ENCODE results near the gene CHURC1. TPM values are rescaled to one million over a fixed set of nuclear protein-coding genes. Genes with fewer than 3 reads are reported as not detected.

CHURC1 gene
- total RNA-seq, 2 donors from 2014 or later: 29.1 to 43.2 TPM

DNA sequence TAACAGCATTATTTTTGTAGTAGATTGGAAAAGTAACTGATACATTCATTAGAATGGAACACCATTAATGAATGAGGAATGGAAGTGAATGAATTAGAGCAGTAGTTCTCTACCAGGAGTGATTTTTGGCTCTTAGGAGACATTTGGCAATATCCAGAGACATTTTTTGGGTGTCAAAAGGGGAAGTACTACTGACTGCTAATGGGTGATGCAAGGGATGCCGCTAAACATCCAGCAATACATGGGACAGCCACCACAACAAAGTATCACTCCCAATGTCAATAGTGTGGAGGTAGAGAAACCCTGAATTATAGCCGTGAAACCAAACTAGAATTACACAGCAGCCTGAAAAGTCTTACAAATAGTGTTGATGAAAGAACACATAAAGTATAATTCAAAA lies 1.5 kb downstream of the CHURC1 start:
- Histone ChIP-seq H3K9me3 (no peaks in the 10 kb centered on the region), H3K4me1 (peaks cover 19% of the 10 kb centered on the region), H3K27me3 (no peaks in the 10 kb centered on the region), H3K4me3 (no peak overlapping the region), H3K27ac (no peak overlapping the region), H3K36me3 (replicated peaks in 1 of 2; ENCODE audit: insufficient read depth in 1 of 2, low read depth in 2 of 2) (no peaks in the 10 kb centered on the region)
- intact Hi-C loops (cut with DNase I): no loop called here
- TF ChIP-seq, protein P1, sequence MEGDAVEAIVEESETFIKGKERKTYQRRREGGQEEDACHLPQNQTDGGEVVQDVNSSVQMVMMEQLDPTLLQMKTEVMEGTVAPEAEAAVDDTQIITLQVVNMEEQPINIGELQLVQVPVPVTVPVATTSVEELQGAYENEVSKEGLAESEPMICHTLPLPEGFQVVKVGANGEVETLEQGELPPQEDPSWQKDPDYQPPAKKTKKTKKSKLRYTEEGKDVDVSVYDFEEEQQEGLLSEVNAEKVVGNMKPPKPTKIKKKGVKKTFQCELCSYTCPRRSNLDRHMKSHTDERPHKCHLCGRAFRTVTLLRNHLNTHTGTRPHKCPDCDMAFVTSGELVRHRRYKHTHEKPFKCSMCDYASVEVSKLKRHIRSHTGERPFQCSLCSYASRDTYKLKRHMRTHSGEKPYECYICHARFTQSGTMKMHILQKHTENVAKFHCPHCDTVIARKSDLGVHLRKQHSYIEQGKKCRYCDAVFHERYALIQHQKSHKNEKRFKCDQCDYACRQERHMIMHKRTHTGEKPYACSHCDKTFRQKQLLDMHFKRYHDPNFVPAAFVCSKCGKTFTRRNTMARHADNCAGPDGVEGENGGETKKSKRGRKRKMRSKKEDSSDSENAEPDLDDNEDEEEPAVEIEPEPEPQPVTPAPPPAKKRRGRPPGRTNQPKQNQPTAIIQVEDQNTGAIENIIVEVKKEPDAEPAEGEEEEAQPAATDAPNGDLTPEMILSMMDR (IDR thresholded peaks at IDR 0.05): no peak
- no peak for TF ChIP-seq POLR2A (IDR thresholded peaks at IDR 0.05)
- ATAC-seq: no peak
- DNase-seq: no peak
- WGBS, 2 donors: 75 to 91% methylated on average over 2 of the region's 2 CpGs

DNA sequence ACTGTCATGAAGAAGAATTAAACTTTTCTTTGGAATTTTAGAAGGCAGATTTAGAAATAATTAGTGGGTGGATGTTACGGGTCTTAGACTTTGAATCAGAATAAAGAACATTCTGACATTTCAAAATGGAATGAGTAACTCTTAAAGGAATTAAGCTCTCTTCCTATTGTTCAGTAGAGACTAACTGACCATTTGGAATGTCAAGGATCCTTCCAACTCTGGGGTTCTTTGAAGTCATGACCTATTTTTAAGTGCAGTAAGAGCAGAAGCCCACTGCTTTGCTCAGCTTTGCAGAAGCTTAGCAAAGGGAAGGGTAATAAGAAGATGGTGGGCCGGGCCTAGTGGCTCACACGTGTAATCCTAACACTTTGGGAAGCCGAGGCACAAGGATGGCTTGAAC lies 4.0 kb downstream of the CHURC1 start:
- Histone ChIP-seq H3K27ac (no peak overlapping the region), H3K27me3 (no peaks in the 10 kb centered on the region), H3K4me3 (no peak overlapping the region), H3K9me3 (no peaks in the 10 kb centered on the region), H3K4me1 (peaks cover 19% of the 10 kb centered on the region), H3K36me3 (replicated peaks in 1 of 2; ENCODE audit: insufficient read depth in 1 of 2, low read depth in 2 of 2) (no peaks in the 10 kb centered on the region)
- WGBS, 2 donors: 88 to 89% methylated on average over 4 of the region's 4 CpGs
- ATAC-seq (no peak), DNase-seq (no peak)
- intact Hi-C loops (cut with DNase I): no loop called here
- TF ChIP-seq, protein P1 (IDR thresholded peaks at IDR 0.05): no peak
- no peak for TF ChIP-seq POLR2A (IDR thresholded peaks at IDR 0.05)

DNA sequence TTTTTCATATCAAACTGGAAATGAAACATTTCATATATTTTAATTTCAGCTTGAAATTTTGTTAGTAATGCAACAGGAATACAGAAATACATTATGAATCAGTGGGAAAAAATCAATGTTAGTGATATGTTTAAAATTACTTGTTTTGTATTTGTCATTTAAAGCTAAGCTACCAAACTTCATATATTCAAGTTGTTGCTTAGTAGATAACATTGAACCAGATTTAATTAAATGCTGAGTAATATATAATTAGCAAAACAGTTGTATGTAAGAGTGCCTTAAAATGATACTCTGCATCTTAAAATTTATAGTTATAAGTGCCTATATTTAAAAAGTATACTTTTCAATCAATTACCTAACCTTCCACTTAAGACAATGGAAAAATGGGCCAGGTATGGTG lies 5.0 kb downstream of the CHURC1 start:
- ATAC-seq (no peak), DNase-seq (no peak)
- Histone ChIP-seq H3K4me1 (peaks cover 19% of the 10 kb centered on the region), H3K27me3 (no peaks in the 10 kb centered on the region), H3K4me3 (no peak overlapping the region), H3K9me3 (no peaks in the 10 kb centered on the region), H3K27ac (no peak overlapping the region), H3K36me3 (replicated peaks in 1 of 2; ENCODE audit: insufficient read depth in 1 of 2, low read depth in 2 of 2) (no peaks in the 10 kb centered on the region)
- TF ChIP-seq, protein P1 (IDR thresholded peaks at IDR 0.05): no peak
- no peak for TF ChIP-seq POLR2A (IDR thresholded peaks at IDR 0.05)
- intact Hi-C loops (cut with DNase I): no loop called here

DNA sequence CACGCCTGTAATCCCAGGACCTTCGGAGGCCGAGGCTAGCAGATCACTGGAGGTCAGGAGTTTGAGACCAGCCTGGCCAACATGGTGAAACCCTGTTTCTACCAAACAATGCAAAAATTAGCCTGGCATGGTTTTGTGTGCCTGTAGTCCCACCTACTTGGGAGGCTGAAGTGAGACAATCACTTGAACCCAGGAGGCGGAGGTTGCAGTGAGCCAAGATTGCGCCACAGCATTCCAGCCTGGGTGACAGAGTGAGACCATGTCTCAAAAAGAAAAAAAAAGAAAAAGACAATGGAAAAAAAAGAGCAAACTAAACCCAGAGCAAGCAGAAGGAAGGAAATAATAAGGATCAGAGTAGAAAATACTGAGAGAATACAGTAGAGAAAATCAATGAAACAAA lies 5.4 kb downstream of the CHURC1 start:
- TF ChIP-seq, protein P1 (IDR thresholded peaks at IDR 0.05): no peak
- TF ChIP-seq POLR2A (IDR thresholded peaks at IDR 0.05): no peak
- Histone ChIP-seq H3K27ac (no peak overlapping the region), H3K36me3 (replicated peaks in 1 of 2; ENCODE audit: insufficient read depth in 1 of 2, low read depth in 2 of 2) (no peaks in the 10 kb centered on the region), H3K4me3 (no peak overlapping the region), H3K9me3 (no peaks in the 10 kb centered on the region), H3K27me3 (no peaks in the 10 kb centered on the region), H3K4me1 (peaks cover 19% of the 10 kb centered on the region)
- DNase-seq (no peak), ATAC-seq (no peak)
- WGBS, 2 donors: 89 to 92% methylated on average over 5 of the region's 5 CpGs
- intact Hi-C loops (cut with DNase I): no loop called here

DNA sequence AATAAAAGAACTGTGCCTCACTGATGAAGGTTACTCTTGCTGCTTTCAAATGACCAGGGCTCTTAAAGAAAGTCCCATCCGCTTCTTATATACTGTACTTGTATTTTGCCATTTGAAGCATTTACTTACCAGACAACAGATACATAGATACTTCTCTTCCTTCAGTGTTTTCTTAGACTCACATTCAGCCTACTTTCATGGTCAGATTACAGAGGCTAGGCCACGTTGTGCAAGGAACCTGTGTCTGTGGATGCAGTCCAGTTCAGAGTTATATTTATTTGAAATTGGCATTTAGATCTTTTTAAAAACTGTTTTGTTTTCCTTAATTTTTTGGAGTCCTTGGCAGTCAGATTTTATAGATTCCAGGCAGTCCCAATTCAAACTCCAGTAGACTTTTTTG lies 6.2 kb downstream of the CHURC1 start:
- TF ChIP-seq POLR2A (IDR thresholded peaks at IDR 0.05): no peak
- TF ChIP-seq, protein P1 (IDR thresholded peaks at IDR 0.05): no peak
- Histone ChIP-seq H3K9me3 (no peaks in the 10 kb centered on the region), H3K4me1 (peaks cover 13% of the 10 kb centered on the region), H3K27ac (no peak overlapping the region), H3K27me3 (no peaks in the 10 kb centered on the region), H3K4me3 (no peak overlapping the region), H3K36me3 (replicated peaks in 1 of 2; ENCODE audit: insufficient read depth in 1 of 2, low read depth in 2 of 2) (no peaks in the 10 kb centered on the region)
- ATAC-seq (no peak), DNase-seq (no peak)
- intact Hi-C loops (cut with DNase I): no loop called here
- WGBS, 2 donors: 69 to 76% methylated on average over 2 of the region's 2 CpGs
